HG03460 (cell line): Measurements from ENCODE around the gene MRPL33.

Experiments used
- ATAC-seq: cut with Tn5 transposase; IDR thresholded peaks from one replicate; pipeline ENCODE4 v1.9.1; 2021; ENCODE audit not compliant: unreplicated experiment

Gene MRPL33

DNA sequence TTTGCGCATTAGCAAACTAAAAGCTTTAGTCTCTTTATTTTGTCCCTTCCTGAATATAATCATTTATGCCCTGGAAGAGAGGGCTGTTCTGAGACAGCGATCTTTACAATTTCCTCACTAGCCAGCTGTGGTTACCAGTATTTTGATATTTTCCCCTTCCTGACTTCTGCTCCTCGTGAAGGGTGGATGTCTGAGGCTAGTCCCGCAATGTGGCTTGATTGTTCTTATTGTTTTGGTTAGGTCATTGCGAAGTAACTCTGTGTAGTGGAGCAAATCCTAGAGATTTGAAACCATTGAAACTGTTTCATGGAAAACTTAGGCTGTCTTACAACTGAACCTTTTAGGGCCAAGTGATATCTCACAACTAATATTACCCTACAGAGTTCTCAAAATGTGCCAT is 2.4 kb downstream of the MRPL33 start:
- no peak for ATAC-seq

DNA sequence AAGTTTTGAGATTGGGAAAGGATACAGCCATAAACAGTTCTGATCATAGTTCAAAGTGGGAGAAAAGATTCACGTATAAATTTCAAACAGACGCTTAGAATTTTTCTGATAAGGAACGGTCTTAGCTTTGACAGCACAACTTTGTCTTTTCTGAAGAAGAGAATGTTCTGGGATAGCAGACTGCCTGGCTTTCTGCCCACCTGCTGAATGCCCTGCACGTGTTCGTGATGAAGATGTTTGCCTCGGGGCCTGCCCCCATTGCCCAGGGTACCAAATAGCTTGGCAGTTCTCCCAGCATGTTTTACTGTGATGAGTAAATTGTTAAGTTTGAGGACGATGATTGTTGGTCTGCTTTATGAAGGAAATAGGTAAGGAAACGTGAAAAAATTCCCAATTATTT is 4.6 kb downstream of the MRPL33 start:
- ATAC-seq, result no peak

DNA sequence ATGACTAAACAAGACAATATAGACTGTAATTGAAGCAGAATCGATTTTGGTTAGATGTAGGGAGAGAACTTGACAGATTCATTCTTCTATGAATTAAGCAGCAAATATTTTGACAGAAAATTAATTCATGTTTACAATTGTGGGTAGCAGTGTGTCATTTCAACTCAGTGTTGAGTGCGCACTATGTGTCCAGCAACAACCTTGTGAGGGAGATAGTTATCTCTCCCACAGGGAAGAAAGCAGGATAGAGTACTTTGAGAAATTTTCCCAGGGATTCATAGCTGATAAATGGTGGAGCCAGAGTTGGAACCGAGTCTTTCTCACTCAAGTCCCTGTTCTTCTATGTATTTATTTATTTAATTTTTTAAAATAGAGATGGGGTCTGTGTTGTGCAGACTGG is 5.2 kb downstream of the MRPL33 start:
- ATAC-seq, result no peak

DNA sequence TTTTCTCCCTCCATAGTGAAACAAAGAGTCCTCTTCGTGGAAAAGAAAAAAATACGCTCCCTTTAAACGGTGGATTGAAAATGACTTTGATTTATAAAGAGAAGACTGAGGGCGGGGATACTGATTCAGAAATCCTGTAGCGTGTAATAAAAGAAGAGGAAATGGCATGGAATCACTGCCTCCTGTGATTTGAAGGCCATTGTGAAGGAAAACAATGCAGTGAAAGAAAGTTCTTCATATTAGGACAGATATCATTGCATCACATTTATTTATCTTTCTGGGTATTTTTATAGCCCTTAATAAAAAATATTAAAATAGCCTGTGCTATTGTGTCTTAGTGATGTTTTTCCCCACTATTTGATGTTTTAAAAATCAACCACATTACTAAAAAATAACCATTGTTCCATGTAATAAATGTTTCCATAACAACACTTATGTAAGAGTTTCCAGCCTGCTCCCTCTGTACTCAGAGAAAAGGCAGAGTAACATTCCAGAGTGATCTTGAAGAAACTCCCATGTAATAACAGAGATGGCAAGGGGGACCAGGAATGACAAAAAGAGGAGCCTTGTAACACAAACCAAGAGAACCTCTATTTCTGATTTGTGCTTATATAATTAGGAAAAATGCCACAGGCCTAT is 8.0 kb downstream of the MRPL33 start:
- no peak for ATAC-seq

DNA sequence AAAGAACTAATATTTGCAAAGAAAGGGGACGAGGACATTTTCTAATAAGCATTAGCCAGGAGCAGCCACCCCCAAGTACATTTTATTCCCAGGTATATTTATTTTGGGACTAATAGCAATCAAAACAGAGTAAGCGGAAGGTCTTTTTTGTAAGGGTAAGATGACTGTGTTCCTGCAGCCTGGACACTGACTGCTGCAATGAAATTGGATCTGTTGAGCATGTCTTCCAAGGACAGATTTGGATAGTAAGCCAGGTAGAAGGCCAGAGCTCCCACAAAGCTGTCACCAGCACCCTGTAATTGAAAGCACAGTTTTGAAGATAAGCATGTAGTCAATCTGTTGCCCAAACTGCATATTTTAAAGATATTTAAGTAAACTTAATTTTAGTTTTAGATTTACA is 10.0 kb downstream of the MRPL33 start:
- no peak for ATAC-seq

DNA sequence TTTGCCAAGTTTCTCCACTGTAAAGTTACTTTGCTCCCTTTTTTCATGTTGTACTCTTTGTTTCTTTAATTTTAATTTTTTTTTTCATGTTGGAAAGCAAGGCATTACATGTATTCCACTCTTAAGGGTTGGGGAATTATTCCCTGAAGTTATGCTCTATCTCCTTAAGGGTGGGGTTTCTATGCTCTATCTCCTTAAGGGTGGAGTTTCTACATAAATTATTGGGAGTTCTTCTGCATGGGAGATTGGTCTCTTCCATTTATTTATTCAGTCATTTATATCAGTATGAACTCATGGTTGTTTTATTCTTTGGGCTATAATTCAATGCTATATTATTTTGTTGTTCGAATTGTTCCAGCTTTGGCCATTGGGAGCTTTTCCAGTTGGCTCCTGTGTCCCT is 11.2 kb downstream of the MRPL33 start:
- ATAC-seq, result no peak

DNA sequence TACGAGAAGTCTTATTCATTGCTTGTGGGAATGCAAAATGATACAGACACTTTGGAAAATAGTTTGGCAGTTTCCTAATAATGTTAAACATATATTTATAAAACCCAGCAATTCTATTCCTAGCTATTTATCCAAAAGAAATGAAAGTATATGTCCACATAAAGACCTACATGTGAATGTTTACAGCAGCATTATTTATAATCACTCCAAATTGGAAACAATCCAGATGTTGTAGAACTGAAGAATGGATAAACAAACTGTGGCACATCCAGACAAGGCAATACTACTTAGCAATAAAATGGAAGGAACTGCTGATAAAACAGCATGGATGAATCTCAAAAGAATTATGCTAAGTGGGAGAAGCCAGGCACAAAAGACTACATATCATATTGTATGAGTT is 19.3 kb downstream of the MRPL33 start:
- no peak for ATAC-seq

DNA sequence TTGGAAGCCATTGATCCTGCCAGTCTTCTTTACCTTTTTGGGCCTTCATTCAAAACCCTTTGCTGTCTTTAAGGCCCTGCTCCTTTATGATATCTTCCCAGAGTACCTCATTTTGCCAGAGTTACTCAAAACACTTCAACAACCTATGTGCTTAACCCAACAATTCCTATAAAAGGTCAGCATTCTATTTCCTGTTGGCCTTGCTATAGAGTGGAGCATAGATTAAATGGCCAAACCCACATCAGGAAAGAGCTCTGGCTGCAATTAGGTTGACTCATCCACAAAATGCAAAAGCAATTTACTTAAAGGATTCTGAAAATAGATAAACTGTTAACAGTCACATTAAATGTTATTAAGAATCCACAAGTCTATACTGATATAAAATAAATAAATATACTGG is 21.2 kb downstream of the MRPL33 start:
- no peak for ATAC-seq

DNA sequence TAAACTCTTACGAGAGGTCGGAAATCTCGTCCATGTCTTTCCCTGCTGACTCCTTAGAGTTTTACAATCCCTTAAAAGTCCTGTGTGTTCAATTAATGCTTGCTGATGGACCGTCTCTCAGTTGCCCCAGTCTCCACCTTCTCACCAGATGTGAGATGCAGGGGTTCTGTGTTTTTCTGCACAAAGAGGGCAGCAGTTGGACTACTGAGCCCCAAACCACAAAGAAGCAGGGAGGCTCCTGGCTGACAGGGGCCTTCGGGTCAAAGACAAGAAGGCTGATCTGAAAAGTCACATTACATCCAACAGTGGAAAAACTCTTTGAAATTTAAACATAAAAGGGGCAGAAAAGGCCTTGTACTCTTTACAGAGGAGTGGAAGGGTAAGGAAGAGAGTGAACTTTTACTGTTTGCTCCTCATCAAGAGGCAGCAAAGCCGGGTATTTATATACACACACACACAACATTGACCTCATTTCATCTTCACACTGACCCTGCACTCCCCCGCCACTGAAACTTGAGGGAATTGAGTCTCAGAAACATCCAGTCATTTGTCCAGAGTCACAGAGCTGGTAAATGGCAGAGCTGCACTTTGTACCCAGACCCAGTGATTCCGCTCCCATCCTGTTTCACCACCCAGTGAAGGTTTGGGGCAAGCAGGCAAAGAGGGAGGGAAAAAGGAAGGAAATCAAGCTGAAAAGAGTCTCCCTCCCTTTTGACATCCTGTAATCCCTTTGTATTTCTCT is 23.7 kb downstream of the MRPL33 start:
- ATAC-seq, result no peak

DNA sequence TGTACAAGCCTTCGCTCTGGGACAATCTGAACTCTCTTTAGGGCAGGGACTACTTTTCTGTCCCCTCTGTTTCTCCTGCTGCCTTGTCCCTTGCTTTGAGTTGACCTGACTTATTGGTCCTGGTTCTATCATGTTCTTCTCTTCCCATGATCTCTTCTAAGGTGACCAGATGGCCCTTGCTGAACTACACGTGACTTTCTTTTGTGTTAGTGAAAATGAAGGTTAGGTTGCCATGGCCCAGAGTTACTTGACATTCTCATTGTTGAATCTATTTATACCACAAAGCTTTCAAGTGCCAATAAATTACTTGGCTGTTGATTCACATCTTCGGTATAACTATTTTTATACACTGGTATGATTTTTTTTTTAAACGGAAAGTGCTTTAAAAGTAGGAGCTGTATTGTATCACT is 24.4 kb downstream of the MRPL33 start:
- ATAC-seq, result no peak

DNA sequence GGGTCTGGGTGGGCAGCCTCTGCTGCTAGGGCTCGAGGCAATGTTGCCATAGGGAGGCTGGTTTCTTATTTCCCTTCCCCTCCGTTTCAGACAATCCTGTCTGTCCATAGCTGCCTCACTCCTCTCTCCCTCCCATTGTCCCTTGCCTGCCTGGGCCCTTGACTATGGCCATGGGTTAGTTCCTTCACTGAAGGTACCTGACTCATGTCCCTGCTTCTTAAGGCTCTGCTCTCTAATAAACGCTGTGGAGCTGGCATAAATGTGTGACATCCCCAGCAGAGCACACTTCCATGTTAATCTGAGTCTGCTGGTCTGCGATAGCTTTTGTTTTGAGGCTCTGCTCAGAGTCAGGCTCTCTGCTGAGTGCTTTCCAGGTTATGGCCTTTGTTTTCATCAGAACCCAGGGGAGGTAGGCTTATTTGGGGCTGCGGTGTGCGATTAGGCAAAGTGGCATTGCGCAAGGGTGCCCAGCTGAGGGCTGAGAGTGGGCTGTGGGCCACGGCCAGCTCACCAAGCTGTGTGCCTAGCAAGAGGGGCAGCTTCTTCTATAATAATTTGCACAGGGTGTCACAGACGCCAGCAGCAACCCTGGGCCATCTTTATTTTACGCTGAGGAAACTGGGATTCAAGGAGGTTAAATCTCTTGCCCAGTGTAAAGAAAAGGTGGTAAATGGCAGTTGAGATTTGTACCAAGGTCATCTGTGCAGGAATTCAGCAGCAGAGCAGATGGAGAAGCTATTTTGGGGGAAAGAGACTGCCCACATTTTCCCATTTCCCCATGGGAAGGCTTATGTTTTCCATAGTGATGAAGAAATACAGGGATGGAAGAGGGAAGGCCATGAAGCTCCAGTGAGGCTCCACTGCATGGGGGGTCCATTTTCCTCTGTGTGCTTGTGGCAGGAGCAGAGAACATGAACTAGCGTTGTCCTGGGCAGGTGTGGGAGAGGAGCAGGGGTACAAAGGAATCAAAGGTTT is 25.6 kb downstream of the MRPL33 start:
- no peak for ATAC-seq

DNA sequence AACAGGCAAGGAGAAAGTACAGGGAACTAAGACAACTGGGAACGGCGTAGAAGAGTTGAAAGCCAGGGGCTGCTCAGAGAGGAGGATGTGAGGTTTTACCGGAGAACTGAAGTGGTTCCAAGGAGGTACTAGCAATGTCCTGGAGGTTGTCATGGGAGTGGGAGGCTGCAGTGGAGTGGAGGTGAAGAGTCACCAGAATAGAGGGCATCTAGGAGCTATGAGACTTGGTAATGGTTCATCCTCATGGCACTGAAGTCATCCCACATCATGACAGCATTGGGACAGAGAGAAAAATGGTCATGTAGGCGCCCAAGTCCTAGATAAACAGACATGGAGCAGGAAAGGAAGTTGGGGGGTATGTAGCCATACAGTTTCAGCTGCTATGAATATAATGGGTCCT is 26.3 kb downstream of the MRPL33 start:
- no peak for ATAC-seq

DNA sequence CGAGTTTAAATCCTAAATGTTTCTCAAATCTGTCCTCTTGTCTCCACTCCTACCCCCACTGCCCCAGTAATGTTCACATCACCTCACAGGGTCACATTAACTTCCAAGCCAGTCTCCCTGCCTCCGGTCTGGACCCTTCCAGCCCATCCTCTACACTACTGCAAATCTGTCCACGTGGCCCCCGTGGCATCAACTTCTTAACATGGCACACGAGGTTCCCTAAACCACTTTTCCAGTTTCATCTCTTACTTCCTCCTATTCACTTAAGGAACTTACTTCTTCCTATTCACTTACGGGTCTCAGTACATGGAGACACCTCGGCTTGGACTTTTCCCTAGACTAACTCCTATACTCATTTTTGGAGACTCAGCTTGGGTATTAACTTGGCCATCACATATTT is 27.0 kb downstream of the MRPL33 start:
- ATAC-seq, result no peak

DNA sequence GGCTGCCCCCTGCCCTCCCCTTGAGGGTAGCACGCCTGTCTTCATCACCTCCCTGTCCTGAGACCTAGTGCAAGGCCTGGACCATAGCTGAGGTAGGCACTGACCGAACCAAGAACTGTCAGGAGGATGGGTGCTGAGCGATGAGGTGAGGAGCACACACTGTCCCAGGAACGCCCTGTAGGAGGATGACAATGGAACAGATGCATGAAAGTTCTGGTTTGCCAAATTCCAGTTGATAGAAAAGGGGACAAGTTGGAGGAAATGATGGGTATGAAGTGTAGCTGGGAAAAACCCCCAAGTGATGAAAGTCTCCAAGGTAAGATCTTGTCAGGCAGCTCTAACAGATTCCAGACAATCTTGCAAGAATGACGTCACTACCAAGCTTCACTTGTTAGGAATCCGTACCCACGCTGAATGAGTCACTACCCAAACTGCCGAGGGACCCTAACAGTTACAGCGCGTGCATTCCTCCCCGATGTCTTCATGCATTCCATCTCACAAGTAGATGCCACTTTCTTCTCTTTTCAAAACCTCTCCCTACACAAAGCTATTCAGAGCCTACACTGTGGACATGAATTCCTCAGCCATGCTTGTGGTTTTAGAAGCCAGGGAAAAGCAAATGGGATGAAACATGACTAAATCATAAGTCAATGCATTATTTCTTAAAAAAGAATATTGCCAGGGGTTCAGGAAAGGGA is 27.6 kb downstream of the MRPL33 start:
- no peak for ATAC-seq

DNA sequence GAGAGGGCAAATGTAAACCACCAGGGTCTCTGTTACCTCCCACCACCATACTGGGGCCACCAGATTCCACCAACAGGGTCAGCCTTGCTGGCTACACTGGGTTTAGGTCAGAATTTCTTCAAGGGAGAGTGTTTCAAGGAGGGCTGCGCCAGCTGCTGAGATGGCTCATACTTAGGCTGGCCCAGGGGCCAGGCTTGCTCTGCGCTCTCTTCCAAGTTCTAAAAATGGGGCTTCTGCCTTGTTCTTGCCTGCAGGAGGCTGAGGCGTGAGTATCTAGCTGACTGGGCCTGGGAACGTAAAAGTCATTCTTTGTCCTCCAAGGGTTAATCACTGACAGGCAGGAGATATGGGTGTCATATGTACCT is 28.1 kb downstream of the MRPL33 start:
- ATAC-seq, result no peak

DNA sequence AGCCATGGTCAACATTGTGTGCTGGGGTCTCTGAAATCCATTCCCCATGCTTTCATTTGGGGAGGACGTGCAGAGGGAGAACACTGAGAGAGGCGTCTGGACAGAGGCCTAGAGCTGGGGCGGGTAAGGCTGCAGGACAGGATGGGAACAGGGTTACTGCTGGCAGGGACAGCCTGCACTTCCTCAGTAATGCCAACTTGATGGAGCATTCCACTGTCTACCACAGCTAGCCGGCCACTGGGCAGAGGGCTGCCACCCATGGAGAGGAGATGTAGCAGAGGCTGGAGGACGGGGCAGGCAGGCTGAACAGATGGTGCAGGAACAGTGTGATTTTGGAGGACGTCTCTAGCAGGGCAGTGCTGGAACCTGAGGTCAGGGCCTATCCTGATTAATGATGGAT is 29.3 kb downstream of the MRPL33 start:
- no peak for ATAC-seq

DNA sequence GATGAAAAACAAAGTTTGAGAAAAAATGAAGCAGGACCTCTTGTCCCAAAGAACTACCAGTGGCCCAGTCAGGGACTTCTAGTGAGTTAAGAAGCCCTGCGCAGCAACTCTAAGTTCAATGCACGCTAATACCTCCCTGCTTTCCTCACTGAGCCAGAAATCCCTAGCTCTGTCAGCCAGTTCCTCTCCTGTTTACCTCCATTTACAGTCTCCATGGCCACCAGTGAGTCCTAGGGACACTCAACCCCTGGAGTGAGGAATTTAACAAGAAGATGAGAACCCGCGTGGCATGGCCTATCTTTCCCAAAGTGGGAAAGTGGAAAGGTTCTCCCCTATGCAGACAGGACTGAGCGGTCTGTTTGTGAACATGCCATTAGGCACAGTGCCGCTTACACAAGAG is 31.0 kb downstream of the MRPL33 start:
- ATAC-seq, result no peak

DNA sequence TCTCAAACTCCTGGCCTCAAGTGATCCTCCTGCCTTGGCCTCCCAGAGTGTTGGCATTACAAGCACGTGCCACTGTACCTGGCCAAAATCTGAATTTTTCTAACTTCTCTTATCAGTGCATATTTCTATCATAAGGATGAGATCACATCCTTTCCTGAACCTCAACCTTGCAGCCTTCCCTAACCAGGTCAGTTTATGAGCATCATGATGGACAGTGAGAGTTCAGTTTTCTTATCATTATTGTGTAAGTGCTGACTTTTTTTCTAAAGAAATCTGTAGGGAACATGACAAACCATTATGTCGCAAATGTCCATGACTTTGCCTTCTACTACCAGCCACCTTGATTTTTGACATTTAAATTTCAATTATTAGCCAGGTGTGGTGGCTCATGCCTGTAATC is 31.5 kb downstream of the MRPL33 start:
- no peak for ATAC-seq

DNA sequence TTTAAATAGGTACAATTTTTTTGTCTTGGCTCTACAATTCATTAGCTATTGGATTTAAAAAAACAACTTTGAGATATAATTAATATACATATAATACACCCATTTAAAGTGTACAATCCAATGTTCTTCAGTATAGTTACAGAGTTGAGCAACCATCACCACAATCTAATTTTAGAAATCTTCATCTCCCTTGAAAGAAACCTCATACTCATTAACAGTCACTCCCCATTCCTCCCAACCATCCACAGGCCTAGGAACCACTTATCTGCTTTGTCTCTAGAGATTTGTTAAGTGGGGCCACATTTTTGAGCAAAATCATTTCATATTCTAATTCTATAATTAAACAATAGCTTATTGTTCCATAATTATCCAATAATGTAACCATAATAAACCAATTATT is 32.6 kb downstream of the MRPL33 start:
- no peak for ATAC-seq

DNA sequence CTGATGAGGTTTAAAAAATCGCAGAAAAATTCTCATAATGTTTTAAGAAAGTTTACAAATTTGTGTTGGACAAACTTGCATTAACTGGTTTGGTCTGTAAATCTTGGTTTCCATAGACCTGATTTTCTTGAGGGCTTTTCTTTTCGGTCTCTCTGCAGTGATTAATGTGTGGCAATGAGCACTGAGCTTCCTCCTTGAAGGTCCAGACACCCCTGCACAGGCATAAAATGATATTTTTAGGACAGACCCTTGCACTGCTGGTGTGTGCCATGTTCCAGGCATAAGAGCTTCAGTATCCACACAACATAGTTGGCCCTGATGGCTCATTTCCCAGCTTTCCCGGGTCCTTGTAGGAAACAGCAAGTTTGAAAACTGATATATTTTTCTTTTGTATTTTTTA is 33.7 kb downstream of the MRPL33 start:
- ATAC-seq, result no peak

DNA sequence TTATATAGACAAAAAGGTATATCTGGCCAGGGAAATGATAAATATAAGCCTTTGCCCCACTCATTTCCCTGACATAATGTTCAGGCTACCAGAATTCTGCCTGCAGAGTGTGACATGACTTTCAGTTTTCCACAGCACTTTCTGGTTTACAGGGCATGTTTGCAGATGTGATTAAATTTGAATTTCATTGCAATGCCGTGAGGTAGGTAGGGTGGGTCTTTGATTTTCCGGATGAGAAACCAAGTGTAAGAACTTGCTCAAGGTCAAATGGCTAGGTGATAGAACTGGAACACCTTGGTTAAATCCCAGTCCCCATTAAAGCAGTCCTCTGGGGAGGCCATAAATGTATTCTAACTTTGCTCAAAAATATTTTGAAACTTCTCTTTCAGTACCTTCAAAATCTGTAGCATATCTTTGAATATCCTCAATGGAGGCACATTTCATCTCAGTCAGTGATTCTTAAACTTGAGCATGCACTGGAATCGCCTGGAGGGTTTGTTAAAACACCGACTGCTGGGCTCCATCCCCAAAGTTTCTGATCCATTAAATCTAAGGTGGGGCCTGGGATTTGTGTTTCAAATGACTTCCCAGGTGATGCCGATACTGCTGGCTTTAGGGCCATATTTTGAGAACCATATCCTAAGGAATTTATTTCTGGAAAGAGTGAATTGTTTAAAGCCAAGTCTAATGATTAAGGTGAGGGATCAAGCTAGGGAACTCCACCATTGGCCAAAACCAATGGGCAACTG is 35.0 kb downstream of the MRPL33 start:
- no peak for ATAC-seq
